ENCODE results near the gene AGAP5.

Gene AGAP5

GRCh38 chr10:73625004-73625883 is 72.7 kb downstream of the AGAP5 start:
- DNase-seq = no peak
